Coronary artery (tissue), 2 donors: ENCODE measurements around the gene MT1HL1.

ENCODE experiments used
- DNase-seq: peaks from one replicate; pipeline ENCODE4 v3.0.0-alpha.2; 2017; ENCODE audit warnings: low spot score
- H3K27ac ChIP-seq, 2 donors: fragments of 200-600 bp; sonication (generic); one replicate each; pipeline ENCODE4 v1.5.1; 2016 to 2019
- H3K4me3 ChIP-seq: fragments of 200-600 bp; sonication (generic); 2 replicates; pipeline ENCODE4 v1.5.1; 2016; ENCODE audit warnings: mild to moderate bottlenecking, moderate library complexity
- CTCF ChIP-seq: fragments of 200-600 bp; sonication (generic); IDR thresholded peaks from one replicate; pipeline ENCODE4 v1.5.1; 2019; ENCODE audit warnings: antibody characterized with exemption

The MT1HL1 gene

GRCh38 chr1:236959112-236959511 is 45.1 kb downstream of the MT1HL1 start:
- Histone ChIP-seq H3K27ac (no peak overlapping the region), H3K4me3 (no peak overlapping the region)
- DNase-seq = no peak
- no peak for TF ChIP-seq CTCF

DNA sequence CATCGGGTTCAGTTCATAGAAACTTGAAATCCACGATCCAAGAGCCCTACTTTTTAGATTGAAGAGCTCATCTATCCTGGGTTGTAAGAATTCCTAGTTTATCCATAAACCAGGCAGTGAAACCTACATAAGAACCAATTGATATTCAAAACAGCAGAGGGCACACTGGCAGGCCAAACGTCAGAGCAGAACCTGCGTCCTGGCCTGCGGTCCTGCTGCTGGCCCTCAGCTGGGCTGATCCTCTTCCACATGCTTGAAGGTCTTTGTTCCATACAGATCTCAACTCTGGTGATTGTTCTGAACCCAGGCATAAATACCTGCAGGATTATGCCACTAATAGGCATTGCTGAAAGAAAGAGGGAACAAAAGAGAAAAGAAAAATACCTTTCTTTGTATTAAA is 47.0 kb downstream of the MT1HL1 start:
- no peak for DNase-seq
- H3K4me3 ChIP-seq = no peak overlapping the region
- H3K27ac ChIP-seq = no peak overlapping the region
- TF ChIP-seq CTCF = no peak
